ENCODE results near the gene CTSD.

Gene CTSD

DNA sequence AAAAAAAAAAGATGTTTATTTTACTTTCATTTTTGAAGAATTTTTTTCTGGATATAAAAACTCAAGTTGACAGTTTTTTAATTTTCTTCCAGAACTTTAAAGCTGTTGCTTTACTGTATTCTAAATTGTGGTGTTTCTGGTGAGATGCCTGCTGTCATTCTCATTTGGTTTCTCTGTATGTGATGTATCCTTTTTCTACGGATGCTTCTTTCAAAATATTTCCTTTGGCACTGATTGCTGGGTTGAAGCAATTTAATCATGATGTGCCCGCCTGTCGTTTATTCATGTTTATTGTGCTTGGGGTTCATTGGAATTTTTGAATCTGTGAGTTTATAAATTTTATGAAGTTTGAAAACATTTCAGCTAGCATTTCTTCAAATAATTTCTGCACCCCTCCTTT lies 29.4 kb upstream of the CTSD start:
- H3K27me3 ChIP-seq (ENCODE audit: low read length) = no peaks in the 10 kb centered on the region
- H3F3A ChIP-seq (ENCODE audit: insufficient read depth) = no peaks in the 10 kb centered on the region
- H3K4me2 ChIP-seq (ENCODE audit: low read depth, low read length, poor library complexity, severe bottlenecking) = no peak overlapping the region
- TF ChIP-seq, protein P1, sequence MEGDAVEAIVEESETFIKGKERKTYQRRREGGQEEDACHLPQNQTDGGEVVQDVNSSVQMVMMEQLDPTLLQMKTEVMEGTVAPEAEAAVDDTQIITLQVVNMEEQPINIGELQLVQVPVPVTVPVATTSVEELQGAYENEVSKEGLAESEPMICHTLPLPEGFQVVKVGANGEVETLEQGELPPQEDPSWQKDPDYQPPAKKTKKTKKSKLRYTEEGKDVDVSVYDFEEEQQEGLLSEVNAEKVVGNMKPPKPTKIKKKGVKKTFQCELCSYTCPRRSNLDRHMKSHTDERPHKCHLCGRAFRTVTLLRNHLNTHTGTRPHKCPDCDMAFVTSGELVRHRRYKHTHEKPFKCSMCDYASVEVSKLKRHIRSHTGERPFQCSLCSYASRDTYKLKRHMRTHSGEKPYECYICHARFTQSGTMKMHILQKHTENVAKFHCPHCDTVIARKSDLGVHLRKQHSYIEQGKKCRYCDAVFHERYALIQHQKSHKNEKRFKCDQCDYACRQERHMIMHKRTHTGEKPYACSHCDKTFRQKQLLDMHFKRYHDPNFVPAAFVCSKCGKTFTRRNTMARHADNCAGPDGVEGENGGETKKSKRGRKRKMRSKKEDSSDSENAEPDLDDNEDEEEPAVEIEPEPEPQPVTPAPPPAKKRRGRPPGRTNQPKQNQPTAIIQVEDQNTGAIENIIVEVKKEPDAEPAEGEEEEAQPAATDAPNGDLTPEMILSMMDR (IDR thresholded peaks at IDR 0.05; ENCODE audit: insufficient read depth, low read length, poor library complexity, severe bottlenecking) = no peak
- no peak for TF ChIP-seq EZH2phosphoT487 (conservative IDR thresholded peaks at IDR 0.05; ENCODE audit: low read length)
- peaks cover 5% of the 10 kb centered on the region; the same call in 1 of the 2 replicates for H4K20me1 ChIP-seq (ENCODE audit: low read depth, low read length)
- no peak overlapping the region for H3K4me3 ChIP-seq (ENCODE audit: insufficient read depth, low read length, poor library complexity, severe bottlenecking)
- H3K9ac ChIP-seq (ENCODE audit: low read length) = no peak overlapping the region
- no peaks in the 10 kb centered on the region for H3K9me2 ChIP-seq (replicated peaks; ENCODE audit: insufficient read depth, low read length)
- H3K36me3 ChIP-seq (ENCODE audit: low read length) = no peaks in the 10 kb centered on the region
- H2AFZ ChIP-seq (ENCODE audit: low read depth, low read length, severe bottlenecking) = no peak overlapping the region
- no peaks in the 10 kb centered on the region for H3K9me3 ChIP-seq (ENCODE audit: insufficient read depth, low read length)
- no peaks in the 10 kb centered on the region for H3K79me2 ChIP-seq (ENCODE audit: insufficient read depth, low read length)
- H3K27ac ChIP-seq (ENCODE audit: low read depth, low read length) = no peak overlapping the region

DNA sequence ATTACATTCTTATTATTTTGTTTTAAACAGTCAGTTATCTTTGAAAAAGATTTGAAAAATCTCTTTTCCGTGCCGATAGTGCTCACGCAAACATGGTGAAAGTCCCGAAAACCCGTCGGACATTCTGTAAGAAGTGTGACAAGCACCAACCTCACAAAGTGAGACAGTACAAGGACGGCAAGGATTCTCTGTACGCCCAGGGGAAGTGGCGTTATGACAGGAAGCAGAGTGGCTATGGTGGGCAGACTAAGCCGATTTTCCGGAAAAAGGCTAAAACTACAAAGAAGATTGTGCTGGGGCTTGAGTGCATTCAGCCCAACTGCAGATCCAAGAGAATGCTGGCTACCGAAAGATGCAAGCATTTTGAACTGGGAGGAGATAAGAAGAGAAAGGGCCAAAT lies 28.7 kb upstream of the CTSD start:
- Histone ChIP-seq H3K4me2 (ENCODE audit: low read depth, low read length, poor library complexity, severe bottlenecking) (no peak overlapping the region), H3K27ac (ENCODE audit: low read depth, low read length) (no peak overlapping the region), H3F3A (ENCODE audit: insufficient read depth) (no peaks in the 10 kb centered on the region), H3K9me3 (ENCODE audit: insufficient read depth, low read length) (no peaks in the 10 kb centered on the region), H3K9ac (ENCODE audit: low read length) (no peak overlapping the region), H3K36me3 (ENCODE audit: low read length) (no peaks in the 10 kb centered on the region), H3K27me3 (ENCODE audit: low read length) (no peaks in the 10 kb centered on the region), H3K79me2 (ENCODE audit: insufficient read depth, low read length) (no peaks in the 10 kb centered on the region), H3K4me3 (ENCODE audit: insufficient read depth, low read length, poor library complexity, severe bottlenecking) (no peak overlapping the region), H2AFZ (ENCODE audit: low read depth, low read length, severe bottlenecking) (no peak overlapping the region), H3K9me2 (replicated peaks; ENCODE audit: insufficient read depth, low read length) (no peaks in the 10 kb centered on the region), H4K20me1 (ENCODE audit: low read depth, low read length) (peaks cover 5% of the 10 kb centered on the region; the same call in 1 of the 2 replicates)
- TF ChIP-seq EZH2phosphoT487 (conservative IDR thresholded peaks at IDR 0.05; ENCODE audit: low read length) = no peak
- TF ChIP-seq, protein P1 (IDR thresholded peaks at IDR 0.05; ENCODE audit: insufficient read depth, low read length, poor library complexity, severe bottlenecking) = no peak

DNA sequence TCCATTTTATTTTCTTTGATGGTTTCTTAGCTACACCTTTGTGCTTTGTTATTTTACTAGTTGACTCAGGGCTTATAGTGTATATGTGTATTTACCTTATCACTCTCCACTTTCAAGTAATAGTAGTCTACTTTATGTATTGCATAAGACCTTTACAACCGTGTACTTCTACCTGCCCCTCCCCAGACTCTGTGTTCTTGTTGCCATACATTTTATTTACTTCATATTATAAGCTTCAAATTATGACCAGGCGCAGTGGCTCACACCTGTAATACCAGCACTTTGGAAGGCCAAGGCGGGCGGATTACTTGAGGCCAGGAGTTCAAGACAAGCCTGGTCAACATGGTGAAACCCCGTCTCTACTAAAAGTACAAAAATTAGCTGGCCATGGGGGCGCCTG lies 28.2 kb upstream of the CTSD start:
- H4K20me1 ChIP-seq (ENCODE audit: low read depth, low read length) = peaks cover 5% of the 10 kb centered on the region; the same call in 1 of the 2 replicates
- H2AFZ ChIP-seq (ENCODE audit: low read depth, low read length, severe bottlenecking) = no peak overlapping the region
- no peak overlapping the region for H3K4me2 ChIP-seq (ENCODE audit: low read depth, low read length, poor library complexity, severe bottlenecking)
- H3K79me2 ChIP-seq (ENCODE audit: insufficient read depth, low read length) = no peaks in the 10 kb centered on the region
- no peaks in the 10 kb centered on the region for H3K27me3 ChIP-seq (ENCODE audit: low read length)
- no peak overlapping the region for H3K9ac ChIP-seq (ENCODE audit: low read length)
- H3K4me3 ChIP-seq (ENCODE audit: insufficient read depth, low read length, poor library complexity, severe bottlenecking) = no peak overlapping the region
- no peaks in the 10 kb centered on the region for H3K9me2 ChIP-seq (replicated peaks; ENCODE audit: insufficient read depth, low read length)
- H3K36me3 ChIP-seq (ENCODE audit: low read length) = no peaks in the 10 kb centered on the region
- no peaks in the 10 kb centered on the region for H3K9me3 ChIP-seq (ENCODE audit: insufficient read depth, low read length)
- H3F3A ChIP-seq (ENCODE audit: insufficient read depth) = no peaks in the 10 kb centered on the region
- TF ChIP-seq, protein P1 (IDR thresholded peaks at IDR 0.05; ENCODE audit: insufficient read depth, low read length, poor library complexity, severe bottlenecking) = no peak
- TF ChIP-seq EZH2phosphoT487 (conservative IDR thresholded peaks at IDR 0.05; ENCODE audit: low read length) = no peak
- H3K27ac ChIP-seq (ENCODE audit: low read depth, low read length) = no peak overlapping the region
